ENCODE data around the gene MGMT. TPM values are rescaled to one million over a fixed set of nuclear protein-coding genes. Genes with fewer than 3 reads are reported as not detected.

Gene MGMT
- total RNA-seq, 2 experiments from 2014 or later, result 20.9 to 23.3 TPM

DNA sequence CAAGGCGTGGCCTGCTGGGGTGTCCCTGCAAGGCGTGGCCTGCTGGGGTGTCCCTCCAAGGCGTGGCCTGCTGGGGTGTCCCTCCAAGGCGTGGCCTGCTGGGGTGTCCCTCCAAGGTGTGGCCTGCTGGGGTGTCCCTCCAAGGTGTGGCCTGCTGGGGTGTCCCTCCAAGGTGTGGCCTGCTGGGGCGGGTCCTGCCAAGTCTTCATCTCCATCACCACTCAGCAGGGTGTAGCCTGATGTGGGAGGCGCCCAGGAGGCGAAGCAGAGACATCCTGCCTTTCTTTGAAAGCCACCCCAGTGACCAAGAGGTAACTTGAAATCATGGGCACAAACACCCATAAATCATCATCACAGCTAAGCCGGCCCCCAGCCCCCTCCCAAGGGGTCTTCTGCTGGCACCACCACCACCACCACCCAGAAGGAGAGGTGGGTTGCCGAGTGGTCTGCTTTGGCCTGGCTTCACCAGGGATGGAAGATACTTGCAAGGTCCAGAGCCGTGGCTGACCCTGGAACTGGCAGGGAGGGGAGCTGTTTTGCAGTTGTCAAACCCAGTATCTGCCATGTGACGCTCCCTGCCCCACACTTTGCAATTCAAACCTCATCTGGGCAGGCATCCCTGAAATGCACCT lies 306.4 kb downstream of the MGMT start:
- no peak for DNase-seq
- Mint-ChIP-seq H3K27ac (no peak overlapping the region), H3K27me3 (no peaks in the 10 kb centered on the region), H3K9me3 (peaks cover 7% of the 10 kb centered on the region), H3K36me3 (peaks cover 26% of the 10 kb centered on the region), H3K4me1 (no peaks in the 10 kb centered on the region), H3K4me3 (no peak overlapping the region)

DNA sequence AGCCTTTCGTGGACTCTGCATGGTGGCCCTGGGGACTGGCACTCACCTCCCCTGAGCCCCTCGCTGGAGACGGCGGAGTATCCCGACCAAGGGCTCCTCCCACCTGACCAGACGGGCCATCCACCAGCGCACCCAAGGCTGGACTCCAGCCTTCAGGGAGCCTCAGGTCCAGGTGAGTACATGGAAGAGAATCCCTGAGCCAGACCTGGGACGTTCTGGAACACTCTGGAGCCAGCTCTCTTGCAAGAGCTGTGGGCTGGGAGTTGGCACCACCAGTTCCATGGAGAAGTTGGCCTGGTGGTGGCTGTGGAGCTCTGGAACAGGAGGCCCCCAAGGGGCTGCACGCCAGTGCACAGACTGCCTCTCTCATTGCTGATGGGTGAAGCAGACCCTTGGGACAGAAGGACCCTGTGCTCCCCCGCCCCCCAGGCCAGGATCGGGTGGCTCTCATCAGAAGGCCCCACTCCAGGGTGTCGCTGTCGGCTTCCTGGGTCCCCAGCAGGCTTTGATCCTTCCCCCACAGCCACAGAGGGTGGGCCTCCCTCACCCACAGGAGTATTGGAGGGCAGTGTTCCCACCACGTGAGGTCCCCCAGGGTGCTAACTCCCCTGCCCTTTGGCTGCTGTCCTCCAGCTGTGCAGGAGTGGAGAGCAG lies 307.2 kb downstream of the MGMT start:
- Mint-ChIP-seq H3K27ac (no peak overlapping the region), H3K4me3 (no peak overlapping the region), H3K36me3 (peaks cover 24% of the 10 kb centered on the region), H3K4me1 (no peaks in the 10 kb centered on the region), H3K9me3 (peaks cover 7% of the 10 kb centered on the region), H3K27me3 (no peaks in the 10 kb centered on the region)
- DNase-seq, result no peak

DNA sequence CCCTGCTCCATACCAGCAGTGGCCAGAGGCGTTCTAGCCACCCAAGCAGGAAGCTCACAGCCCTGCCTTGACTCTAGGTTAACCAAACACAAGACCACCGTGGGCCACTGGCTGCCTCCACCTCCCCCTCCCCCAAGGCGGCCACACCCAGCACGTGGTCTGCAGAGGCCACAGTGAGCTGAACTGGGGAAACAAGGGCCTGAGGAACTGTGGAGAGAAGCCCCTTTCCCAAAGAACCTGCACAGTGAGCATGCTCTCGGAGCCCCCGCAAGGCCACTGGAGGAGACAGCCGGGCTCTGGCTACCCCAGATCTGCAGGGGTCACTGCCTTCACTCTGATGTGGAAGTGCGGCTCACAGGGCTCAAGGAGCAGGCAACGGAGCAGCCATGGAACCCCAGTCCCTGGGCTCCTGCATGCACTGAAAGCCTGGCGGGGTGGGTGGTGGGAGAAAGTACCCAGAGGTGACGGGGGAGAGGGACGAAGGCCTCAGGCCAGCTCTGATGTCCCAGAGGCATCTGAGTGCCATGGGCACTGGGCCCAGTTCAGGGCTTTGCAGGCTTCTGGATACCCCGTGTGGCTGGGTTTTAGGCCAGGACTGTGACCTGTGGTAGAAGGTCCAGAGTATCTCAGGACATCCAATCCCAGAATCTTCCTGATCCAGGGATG lies 307.8 kb downstream of the MGMT start:
- H3K4me3 Mint-ChIP-seq, result no peak overlapping the region
- peaks cover 7% of the 10 kb centered on the region for H3K9me3 Mint-ChIP-seq
- H3K27me3 Mint-ChIP-seq, result no peaks in the 10 kb centered on the region
- H3K27ac Mint-ChIP-seq, result no peak overlapping the region
- no peaks in the 10 kb centered on the region for H3K4me1 Mint-ChIP-seq
- DNase-seq, result no peak
- H3K36me3 Mint-ChIP-seq, result peaks cover 20% of the 10 kb centered on the region

DNA sequence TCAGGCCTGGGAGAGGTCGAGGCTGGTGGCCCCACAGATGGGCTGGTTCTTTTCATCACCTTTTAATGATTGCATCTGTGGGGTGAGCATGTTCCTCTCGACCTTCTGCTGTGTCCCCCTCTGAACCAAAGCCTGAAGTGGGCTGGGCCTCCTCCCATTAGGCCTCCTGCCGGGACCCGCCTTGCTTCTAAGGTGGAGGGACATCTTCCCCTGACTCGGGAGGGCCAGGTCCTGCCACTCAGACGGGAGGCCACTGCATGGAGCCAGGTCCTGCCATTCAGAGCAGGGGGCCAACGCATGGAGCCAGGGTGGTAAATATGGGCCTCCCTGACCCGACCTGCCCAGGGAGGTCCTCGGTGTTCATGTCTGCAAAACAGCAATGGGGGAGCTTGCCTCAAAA lies 308.6 kb downstream of the MGMT start:
- Mint-ChIP-seq H3K27ac (no peak overlapping the region), H3K27me3 (no peaks in the 10 kb centered on the region), H3K9me3 (peaks cover 8% of the 10 kb centered on the region), H3K4me1 (no peaks in the 10 kb centered on the region), H3K36me3 (peaks cover 20% of the 10 kb centered on the region), H3K4me3 (no peak overlapping the region)
- no peak for DNase-seq

DNA sequence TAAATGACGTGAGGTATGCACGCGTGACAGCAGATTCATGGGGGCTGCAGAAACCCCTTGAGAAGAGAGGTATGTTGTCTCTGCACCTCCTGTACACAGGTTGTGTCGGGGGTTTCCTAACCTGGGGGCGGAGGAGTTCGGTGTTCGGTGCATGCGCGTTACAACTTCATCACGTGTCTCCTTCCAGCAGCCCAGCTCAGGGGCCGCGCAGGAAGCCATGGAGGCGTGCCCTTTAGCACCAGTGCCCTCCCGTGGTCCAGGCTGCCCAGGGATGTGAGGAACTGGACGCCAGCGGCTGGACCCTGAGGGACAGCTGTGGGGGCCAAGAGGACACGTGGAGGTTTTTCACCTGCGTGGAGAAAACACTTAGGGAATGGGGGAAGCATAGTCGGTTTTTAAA lies 310.6 kb downstream of the MGMT start:
- Mint-ChIP-seq H3K27ac (no peak overlapping the region), H3K4me1 (no peaks in the 10 kb centered on the region), H3K36me3 (peaks cover 7% of the 10 kb centered on the region), H3K27me3 (no peaks in the 10 kb centered on the region), H3K4me3 (no peak overlapping the region), H3K9me3 (peaks cover 9% of the 10 kb centered on the region)
- no peak for DNase-seq

DNA sequence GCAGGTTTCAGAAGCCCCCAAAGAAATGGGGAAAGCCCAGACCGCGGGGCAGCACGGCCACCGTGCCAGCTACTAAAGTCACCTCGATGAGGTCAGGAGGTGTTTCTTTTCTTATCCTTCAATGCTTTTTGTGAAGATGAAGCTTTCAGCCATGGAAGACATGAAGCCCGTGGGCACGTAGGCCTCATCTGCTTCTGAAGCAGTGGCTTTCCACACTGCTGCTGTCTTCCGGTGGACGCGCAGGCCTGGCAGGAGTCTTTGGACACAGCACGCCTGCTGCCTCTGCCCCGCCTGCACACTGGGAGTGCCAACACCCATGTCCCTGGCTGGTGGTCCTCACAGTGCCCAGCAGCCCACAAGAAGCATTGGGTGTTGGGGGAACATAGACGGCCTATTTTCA lies 311.5 kb downstream of the MGMT start:
- DNase-seq, result no peak
- Mint-ChIP-seq H3K4me1 (no peaks in the 10 kb centered on the region), H3K27ac (no peak overlapping the region), H3K27me3 (no peaks in the 10 kb centered on the region), H3K4me3 (no peak overlapping the region), H3K9me3 (peaks cover 9% of the 10 kb centered on the region), H3K36me3 (peaks cover 7% of the 10 kb centered on the region)

DNA sequence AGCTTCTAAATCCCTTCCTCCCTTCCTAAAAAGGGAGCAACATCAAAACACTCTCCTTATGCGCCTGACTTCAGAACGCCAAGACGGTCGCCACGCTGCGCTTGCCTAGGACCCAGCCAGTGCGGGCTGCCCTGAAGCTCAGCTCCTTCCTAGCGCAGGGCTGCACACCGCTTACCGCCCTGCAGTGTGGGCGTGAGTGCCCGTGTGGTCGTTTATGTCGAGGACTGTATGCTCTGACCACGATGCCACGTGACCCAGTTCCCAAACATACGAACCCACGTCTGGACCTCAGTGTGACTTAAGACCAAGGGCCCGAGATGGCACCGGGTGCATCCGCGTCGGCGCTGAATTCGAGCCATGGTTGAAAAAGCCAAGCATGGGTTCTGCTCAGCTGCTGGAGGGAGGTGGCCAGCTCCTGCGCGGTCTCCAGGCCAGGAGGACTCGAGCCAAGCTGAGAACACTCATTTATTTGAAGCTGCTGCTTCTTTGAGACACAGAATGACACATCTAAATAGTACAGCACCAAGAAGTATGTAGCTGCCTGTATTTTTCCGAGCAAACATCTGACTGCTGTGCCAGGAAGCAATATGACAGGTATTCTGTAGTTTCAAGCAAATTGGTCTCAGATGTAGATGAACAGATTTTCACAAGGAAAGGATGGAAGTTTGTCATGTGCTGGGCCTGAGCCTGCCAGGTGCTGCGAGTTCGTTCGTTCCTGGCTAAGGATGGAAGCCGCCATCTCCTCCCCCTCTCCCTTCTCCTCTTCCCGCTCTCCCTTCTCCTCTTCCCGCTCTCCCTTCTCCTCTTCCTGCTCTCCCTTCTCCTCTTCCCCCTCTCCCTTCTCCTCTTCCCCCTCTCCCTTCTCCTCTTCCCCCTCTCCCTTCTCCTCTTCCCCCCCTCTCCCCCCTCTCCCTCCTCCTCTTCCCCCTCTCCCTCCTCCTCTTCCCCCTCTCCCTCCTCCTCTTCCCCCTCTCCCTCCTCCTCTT lies 312.4 kb downstream of the MGMT start:
- DNase-seq, result no peak
- Mint-ChIP-seq H3K27me3 (no peaks in the 10 kb centered on the region), H3K9me3 (peaks cover 9% of the 10 kb centered on the region), H3K4me3 (no peak overlapping the region), H3K4me1 (no peaks in the 10 kb centered on the region), H3K36me3 (peaks cover 10% of the 10 kb centered on the region), H3K27ac (no peak overlapping the region)

DNA sequence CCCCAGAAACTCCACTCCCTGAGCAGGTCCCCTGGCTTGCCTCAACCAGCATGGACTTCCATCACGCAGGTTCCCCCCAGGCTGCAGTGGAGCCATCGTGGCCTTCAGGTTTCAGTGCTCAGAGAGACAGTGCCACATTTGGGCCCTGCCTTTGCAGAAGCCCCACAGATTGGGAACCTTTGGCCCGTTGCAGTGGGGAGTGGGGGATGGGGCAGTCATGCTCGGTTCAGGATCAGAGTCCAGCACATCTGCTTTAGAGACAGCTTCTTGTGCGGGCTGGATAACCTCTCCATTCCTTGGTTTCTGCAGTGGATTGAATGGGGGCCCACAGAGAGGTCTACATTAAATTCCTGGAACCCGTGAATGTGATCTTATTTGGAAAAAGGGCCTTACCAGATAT lies 313.2 kb downstream of the MGMT start:
- Mint-ChIP-seq H3K27me3 (no peaks in the 10 kb centered on the region), H3K4me3 (no peak overlapping the region), H3K9me3 (peaks cover 9% of the 10 kb centered on the region), H3K4me1 (no peaks in the 10 kb centered on the region), H3K36me3 (peaks cover 11% of the 10 kb centered on the region), H3K27ac (no peak overlapping the region)
- DNase-seq, result no peak

DNA sequence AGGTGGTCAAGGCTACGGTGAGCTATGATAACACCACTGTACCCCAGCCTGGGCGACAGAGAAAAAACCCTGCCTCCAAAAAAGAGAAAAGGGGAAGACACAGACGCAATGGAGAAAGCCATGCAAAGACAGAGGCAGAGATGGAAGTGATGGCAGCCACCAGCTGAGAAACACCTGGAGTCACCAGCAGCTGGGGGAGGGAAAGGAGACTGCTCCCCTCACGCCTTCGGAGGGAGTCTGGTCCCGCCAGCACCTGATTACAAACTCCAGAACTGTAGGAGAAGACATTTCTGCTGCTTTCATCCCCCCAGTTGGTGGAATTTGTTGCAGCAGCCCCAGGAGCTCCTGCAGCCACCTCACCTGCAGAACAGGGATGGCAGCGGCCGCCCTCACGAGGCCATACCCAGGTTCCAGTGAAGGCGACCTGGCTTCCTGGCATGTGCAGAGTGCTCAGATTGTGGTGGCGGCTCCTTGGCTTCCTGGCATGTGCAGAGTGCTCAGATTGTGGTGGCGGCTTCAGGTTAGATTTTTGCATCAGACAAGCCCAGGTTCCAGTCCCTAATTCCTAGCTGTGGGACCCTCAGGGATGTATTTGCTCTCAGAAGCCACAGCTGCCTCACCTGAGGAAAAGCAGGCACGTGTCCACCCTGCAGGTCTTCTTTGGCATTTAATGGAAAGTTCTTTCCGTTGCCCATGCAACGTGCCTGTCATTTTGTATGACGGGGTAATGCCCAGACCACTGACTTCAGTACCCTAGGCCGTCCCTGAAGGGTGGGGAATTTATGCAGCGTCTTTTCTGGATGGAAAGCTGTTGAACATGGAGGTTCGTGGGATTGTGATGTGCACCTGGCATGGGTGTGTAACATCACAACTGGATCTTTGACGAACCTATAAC lies 314.1 kb downstream of the MGMT start:
- Mint-ChIP-seq H3K9me3 (peaks cover 9% of the 10 kb centered on the region), H3K27me3 (no peaks in the 10 kb centered on the region), H3K4me1 (no peaks in the 10 kb centered on the region), H3K4me3 (no peak overlapping the region), H3K36me3 (peaks cover 11% of the 10 kb centered on the region), H3K27ac (no peak overlapping the region)
- no peak for DNase-seq

DNA sequence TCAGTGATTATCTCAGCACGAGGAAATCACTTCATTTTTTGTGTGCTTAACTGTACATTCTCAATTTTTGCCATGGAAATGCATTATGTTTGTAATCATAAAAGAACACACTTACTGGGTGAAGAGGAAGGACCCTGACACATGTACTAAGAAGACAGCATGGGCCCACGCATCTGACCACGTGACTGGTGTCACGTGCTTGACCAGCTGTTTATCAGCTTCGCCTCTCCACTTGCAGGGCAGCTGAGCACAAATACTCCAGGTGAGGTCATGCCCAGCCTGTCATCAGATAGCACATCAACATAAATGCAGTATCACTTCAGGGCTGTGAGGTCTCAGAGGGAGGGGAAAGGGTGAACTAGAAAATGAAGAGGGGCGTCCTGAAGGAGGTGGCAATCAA lies 317.2 kb downstream of the MGMT start:
- no peaks in the 10 kb centered on the region for H3K4me1 Mint-ChIP-seq
- H3K36me3 Mint-ChIP-seq, result peaks cover 9% of the 10 kb centered on the region
- no peak overlapping the region for H3K4me3 Mint-ChIP-seq

DNA sequence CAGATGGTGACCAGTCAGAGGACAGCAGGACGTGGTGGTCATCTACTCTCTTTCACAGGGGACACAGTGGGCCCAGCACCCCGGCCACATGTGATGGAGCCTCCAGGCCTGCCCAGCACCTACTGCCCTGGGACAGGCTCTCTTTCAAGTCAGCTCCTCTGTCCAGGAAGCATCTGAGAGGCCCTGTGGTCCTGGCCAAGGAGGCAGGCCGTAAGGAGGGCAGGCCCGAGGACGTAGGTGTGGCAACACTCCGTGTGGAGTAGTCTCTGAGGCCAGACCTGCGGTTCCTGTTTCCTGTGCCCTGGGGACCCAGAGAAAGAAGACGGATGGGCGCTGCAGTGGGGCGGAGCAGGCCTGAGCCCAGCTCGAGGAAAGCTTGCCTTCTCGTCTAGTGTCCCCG lies 317.9 kb downstream of the MGMT start:
- H3K27me3 Mint-ChIP-seq, result no peaks in the 10 kb centered on the region
- H3K9me3 Mint-ChIP-seq, result peaks cover 14% of the 10 kb centered on the region
- H3K36me3 Mint-ChIP-seq, result peaks cover 9% of the 10 kb centered on the region
- DNase-seq, result no peak
- H3K4me1 Mint-ChIP-seq, result no peaks in the 10 kb centered on the region
- no peak overlapping the region for H3K27ac Mint-ChIP-seq
- H3K4me3 Mint-ChIP-seq, result no peak overlapping the region

More for the DNA sequence above, 317.2 kb downstream of the MGMT start:
- Mint-ChIP-seq H3K9me3 (peaks cover 8% of the 10 kb centered on the region), H3K27ac (no peak overlapping the region), H3K27me3 (no peaks in the 10 kb centered on the region)
- DNase-seq, result no peak

DNA sequence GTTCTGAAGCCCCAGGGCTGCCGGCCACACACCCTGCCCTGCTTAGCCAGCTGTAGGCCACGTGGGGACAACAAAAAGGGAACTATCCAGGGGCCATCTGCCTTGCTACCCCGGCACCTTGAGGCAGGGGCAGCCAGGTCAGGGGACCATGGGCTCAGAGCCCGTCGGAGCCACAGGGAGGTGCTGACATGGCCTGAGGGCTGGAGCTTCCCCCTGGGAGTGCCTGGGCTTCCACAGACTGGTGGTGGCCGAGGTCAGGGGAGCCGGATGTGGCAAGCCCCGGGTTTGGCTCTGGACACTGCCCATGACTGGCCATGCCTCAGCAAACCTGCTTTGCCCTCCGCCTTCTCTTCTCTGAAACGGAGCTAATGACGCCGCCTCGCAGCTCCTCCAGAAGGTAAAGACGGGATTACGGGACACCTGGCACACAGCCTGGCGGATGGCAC lies 318.5 kb downstream of the MGMT start:
- no peaks in the 10 kb centered on the region for H3K4me1 Mint-ChIP-seq
- peaks cover 9% of the 10 kb centered on the region for H3K36me3 Mint-ChIP-seq
- no peak overlapping the region for H3K27ac Mint-ChIP-seq
- H3K9me3 Mint-ChIP-seq, result peaks cover 20% of the 10 kb centered on the region
- no peak overlapping the region for H3K4me3 Mint-ChIP-seq
- no peak for DNase-seq
- no peaks in the 10 kb centered on the region for H3K27me3 Mint-ChIP-seq

DNA sequence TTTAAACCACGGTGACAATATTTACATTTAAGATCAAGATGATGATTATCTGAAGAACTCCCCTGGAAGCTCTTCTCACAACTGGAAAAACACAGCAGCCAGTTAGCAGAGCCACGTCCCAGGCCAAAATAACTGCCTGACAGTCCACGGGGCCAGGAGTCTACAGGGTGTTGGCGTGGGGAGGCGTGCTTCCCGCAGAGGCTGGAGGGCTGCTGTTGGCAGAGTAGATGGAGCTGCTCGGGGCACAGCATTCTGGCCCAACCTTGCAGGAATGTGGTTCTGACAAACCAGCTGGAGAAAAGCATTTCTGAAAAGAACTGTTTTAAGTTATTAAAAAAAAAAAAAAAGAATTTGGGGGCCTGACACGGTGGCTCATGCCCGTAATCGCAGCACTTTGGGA lies 319.2 kb downstream of the MGMT start:
- peaks cover 9% of the 10 kb centered on the region for H3K36me3 Mint-ChIP-seq
- H3K27me3 Mint-ChIP-seq, result no peaks in the 10 kb centered on the region
- no peak for DNase-seq
- H3K27ac Mint-ChIP-seq, result no peak overlapping the region
- peaks cover 21% of the 10 kb centered on the region for H3K9me3 Mint-ChIP-seq
- no peak overlapping the region for H3K4me3 Mint-ChIP-seq
- no peaks in the 10 kb centered on the region for H3K4me1 Mint-ChIP-seq

DNA sequence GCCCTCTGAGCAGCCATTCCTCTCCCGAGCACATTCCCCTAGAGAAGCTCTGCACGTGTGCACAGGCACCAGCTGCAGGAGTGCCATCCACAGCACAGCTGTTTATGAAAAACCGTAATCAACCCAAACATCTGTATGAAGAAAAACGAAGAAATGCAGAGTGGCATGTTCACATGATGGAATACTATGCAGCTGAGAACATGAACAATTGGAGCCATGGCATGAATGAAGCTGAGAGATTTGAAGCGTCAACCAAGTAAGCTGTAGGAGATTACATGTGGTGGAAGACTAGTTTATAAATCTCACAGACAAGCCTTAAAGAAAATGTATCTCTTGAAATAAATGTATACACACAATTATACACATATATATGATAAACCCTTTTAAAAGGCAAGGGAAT lies 320.5 kb downstream of the MGMT start:
- Mint-ChIP-seq H3K4me3 (no peak overlapping the region), H3K27ac (no peak overlapping the region), H3K36me3 (peaks cover 9% of the 10 kb centered on the region), H3K9me3 (peaks cover 26% of the 10 kb centered on the region), H3K4me1 (no peaks in the 10 kb centered on the region), H3K27me3 (no peaks in the 10 kb centered on the region)
- no peak for DNase-seq

All from activated naive CD8-positive, alpha-beta T cell treated with anti-CD3 and anti-CD28 coated beads for 36 hours (primary cell).